ENCODE results near the gene RBM19.

RBM19 gene

GRCh38 chr12:113803759-113804140, 162.4 kb downstream of the RBM19 start:
- Histone ChIP-seq H3K36me3 (ENCODE audit: control insufficient read depth, insufficient read depth, low read length) (no peaks in the 10 kb centered on the region), H3K4me3 (ENCODE audit: low read length) (no peak overlapping the region), H3K9ac (ENCODE audit: low read length) (no peak overlapping the region), H3K27me3 (ENCODE audit: control insufficient read depth, insufficient read depth, low read length) (no peaks in the 10 kb centered on the region), H3K9me3 (ENCODE audit: control insufficient read depth, low read length) (no peaks in the 10 kb centered on the region), H3K4me1 (ENCODE audit: control insufficient read depth, insufficient read depth, low read length) (no peaks in the 10 kb centered on the region)

GRCh38 chr12:113802966-113803758, 163.0 kb downstream of the RBM19 start:
- H3K9me3 ChIP-seq (ENCODE audit: control insufficient read depth, low read length): no peaks in the 10 kb centered on the region
- no peaks in the 10 kb centered on the region for H3K4me1 ChIP-seq (ENCODE audit: control insufficient read depth, insufficient read depth, low read length)
- no peak overlapping the region for H3K9ac ChIP-seq (ENCODE audit: low read length)
- H3K27me3 ChIP-seq (ENCODE audit: control insufficient read depth, insufficient read depth, low read length): no peaks in the 10 kb centered on the region
- H3K36me3 ChIP-seq (ENCODE audit: control insufficient read depth, insufficient read depth, low read length): no peaks in the 10 kb centered on the region
- no peak overlapping the region for H3K4me3 ChIP-seq (ENCODE audit: low read length)

- no peaks in the 10 kb centered on the region for H3K27me3 ChIP-seq (ENCODE audit: control insufficient read depth, insufficient read depth, low read length)
- no peaks in the 10 kb centered on the region for H3K4me1 ChIP-seq (ENCODE audit: control insufficient read depth, insufficient read depth, low read length)
- H3K4me3 ChIP-seq (ENCODE audit: low read length): no peak overlapping the region
- no peaks in the 10 kb centered on the region for H3K9me3 ChIP-seq (ENCODE audit: control insufficient read depth, low read length)
- no peaks in the 10 kb centered on the region for H3K36me3 ChIP-seq (ENCODE audit: control insufficient read depth, insufficient read depth, low read length)
- no peak overlapping the region for H3K9ac ChIP-seq (ENCODE audit: low read length)
Measured at GRCh38 chr12:113802000-113802749, 163.9 kb downstream of the RBM19 start.

- Histone ChIP-seq H3K27me3 (ENCODE audit: control insufficient read depth, insufficient read depth, low read length) (no peaks in the 10 kb centered on the region), H3K9ac (ENCODE audit: low read length) (no peak overlapping the region), H3K4me1 (ENCODE audit: control insufficient read depth, insufficient read depth, low read length) (no peaks in the 10 kb centered on the region), H3K4me3 (ENCODE audit: low read length) (no peak overlapping the region), H3K36me3 (ENCODE audit: control insufficient read depth, insufficient read depth, low read length) (no peaks in the 10 kb centered on the region), H3K9me3 (ENCODE audit: control insufficient read depth, low read length) (no peaks in the 10 kb centered on the region)
Measured at GRCh38 chr12:113800201-113800600, 165.9 kb downstream of the RBM19 start.

- no peak overlapping the region for H3K9ac ChIP-seq (ENCODE audit: low read length)
Measured at GRCh38 chr12:113798552-113798951, 167.6 kb downstream of the RBM19 start.

GRCh38 chr12:113797535-113797868, 168.6 kb downstream of the RBM19 start:
- Histone ChIP-seq H3K27me3 (ENCODE audit: control insufficient read depth, insufficient read depth, low read length) (no peaks in the 10 kb centered on the region), H3K4me1 (ENCODE audit: control insufficient read depth, insufficient read depth, low read length) (no peaks in the 10 kb centered on the region), H3K9ac (ENCODE audit: low read length) (no peak overlapping the region), H3K4me3 (ENCODE audit: low read length) (no peak overlapping the region), H3K36me3 (ENCODE audit: control insufficient read depth, insufficient read depth, low read length) (no peaks in the 10 kb centered on the region), H3K9me3 (ENCODE audit: control insufficient read depth, low read length) (no peaks in the 10 kb centered on the region)

More at GRCh38 chr12:113798552-113798951, 167.6 kb downstream of the RBM19 start:
- H3K27me3 ChIP-seq (ENCODE audit: control insufficient read depth, insufficient read depth, low read length): no peaks in the 10 kb centered on the region
- H3K36me3 ChIP-seq (ENCODE audit: control insufficient read depth, insufficient read depth, low read length): no peaks in the 10 kb centered on the region
- no peaks in the 10 kb centered on the region for H3K4me1 ChIP-seq (ENCODE audit: control insufficient read depth, insufficient read depth, low read length)
- H3K4me3 ChIP-seq (ENCODE audit: low read length): no peak overlapping the region
- no peaks in the 10 kb centered on the region for H3K9me3 ChIP-seq (ENCODE audit: control insufficient read depth, low read length)

GRCh38 chr12:113796852-113797534, 169.1 kb downstream of the RBM19 start:
- Histone ChIP-seq H3K27me3 (ENCODE audit: control insufficient read depth, insufficient read depth, low read length) (no peaks in the 10 kb centered on the region), H3K9me3 (ENCODE audit: control insufficient read depth, low read length) (no peaks in the 10 kb centered on the region), H3K4me3 (ENCODE audit: low read length) (no peak overlapping the region), H3K9ac (ENCODE audit: low read length) (no peak overlapping the region), H3K36me3 (ENCODE audit: control insufficient read depth, insufficient read depth, low read length) (no peaks in the 10 kb centered on the region), H3K4me1 (ENCODE audit: control insufficient read depth, insufficient read depth, low read length) (no peaks in the 10 kb centered on the region)

- no peak overlapping the region for H3K9ac ChIP-seq (ENCODE audit: low read length)
- H3K27me3 ChIP-seq (ENCODE audit: control insufficient read depth, insufficient read depth, low read length): no peaks in the 10 kb centered on the region
- H3K4me3 ChIP-seq (ENCODE audit: low read length): no peak overlapping the region
- no peaks in the 10 kb centered on the region for H3K36me3 ChIP-seq (ENCODE audit: control insufficient read depth, insufficient read depth, low read length)
- H3K9me3 ChIP-seq (ENCODE audit: control insufficient read depth, low read length): no peaks in the 10 kb centered on the region
- no peaks in the 10 kb centered on the region for H3K4me1 ChIP-seq (ENCODE audit: control insufficient read depth, insufficient read depth, low read length)
Measured at GRCh38 chr12:113796066-113796827, 169.9 kb downstream of the RBM19 start.

- H3K9ac ChIP-seq (ENCODE audit: low read length): no peak overlapping the region
- H3K9me3 ChIP-seq (ENCODE audit: control insufficient read depth, low read length): no peaks in the 10 kb centered on the region
- H3K36me3 ChIP-seq (ENCODE audit: control insufficient read depth, insufficient read depth, low read length): no peaks in the 10 kb centered on the region
- H3K4me3 ChIP-seq (ENCODE audit: low read length): no peak overlapping the region
- no peaks in the 10 kb centered on the region for H3K27me3 ChIP-seq (ENCODE audit: control insufficient read depth, insufficient read depth, low read length)
- no peaks in the 10 kb centered on the region for H3K4me1 ChIP-seq (ENCODE audit: control insufficient read depth, insufficient read depth, low read length)
Measured at GRCh38 chr12:113795445-113795844, 170.7 kb downstream of the RBM19 start.

GRCh38 chr12:113794774-113795173, 171.4 kb downstream of the RBM19 start:
- Histone ChIP-seq H3K9ac (ENCODE audit: low read length) (no peak overlapping the region), H3K9me3 (ENCODE audit: control insufficient read depth, low read length) (no peaks in the 10 kb centered on the region), H3K4me1 (ENCODE audit: control insufficient read depth, insufficient read depth, low read length) (no peaks in the 10 kb centered on the region), H3K4me3 (ENCODE audit: low read length) (no peak overlapping the region), H3K27me3 (ENCODE audit: control insufficient read depth, insufficient read depth, low read length) (no peaks in the 10 kb centered on the region), H3K36me3 (ENCODE audit: control insufficient read depth, insufficient read depth, low read length) (no peaks in the 10 kb centered on the region)

- H3K9me3 ChIP-seq (ENCODE audit: control insufficient read depth, low read length): no peaks in the 10 kb centered on the region
- H3K36me3 ChIP-seq (ENCODE audit: control insufficient read depth, insufficient read depth, low read length): no peaks in the 10 kb centered on the region
- no peak overlapping the region for H3K9ac ChIP-seq (ENCODE audit: low read length)
- no peaks in the 10 kb centered on the region for H3K27me3 ChIP-seq (ENCODE audit: control insufficient read depth, insufficient read depth, low read length)
- H3K4me1 ChIP-seq (ENCODE audit: control insufficient read depth, insufficient read depth, low read length): no peaks in the 10 kb centered on the region
- no peak overlapping the region for H3K4me3 ChIP-seq (ENCODE audit: low read length)
Measured at GRCh38 chr12:113793250-113793649, 172.9 kb downstream of the RBM19 start.
